ENCODE data around the gene CTNND2.
"Not testable (repeated sequence)": the region's sequence is repeated elsewhere in the genome, so short reads cannot be mapped to it uniquely, and the experiment has no call there.

DNA sequence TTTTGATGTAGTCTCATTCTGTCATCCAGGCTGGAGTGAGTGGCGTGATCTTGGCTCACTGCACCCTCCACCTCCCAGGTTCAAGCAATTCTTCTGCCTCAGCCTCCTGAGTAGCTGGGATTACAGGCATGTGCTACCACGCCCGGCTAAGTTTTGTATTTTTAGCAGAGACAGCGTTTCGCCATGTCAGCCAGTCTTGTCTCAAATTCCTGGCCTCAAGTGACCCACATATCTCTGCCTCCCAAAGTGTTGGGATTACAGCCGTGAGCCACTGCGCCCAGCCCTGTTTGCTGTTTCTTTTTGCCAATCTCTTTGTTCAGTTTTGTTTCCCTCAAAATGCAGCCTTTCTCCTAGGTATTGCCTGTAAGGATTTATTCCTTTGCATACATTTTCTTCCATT is 287.6 kb downstream of the CTNND2 start:
- not testable (repeated sequence) for TF ChIP-seq POLR2A, CTCF (IDR thresholded peaks at IDR 0.05)

Measured in Peyer's patch (tissue), 4 donors.